Ovary (tissue), 9 donors: ENCODE measurements around the gene CYP46A1. TPM values are rescaled to one million over a fixed set of nuclear protein-coding genes. Genes with fewer than 3 reads are reported as not detected.

ENCODE experiments used
- DNase-seq, 5 donors: peaks; one replicate each; pipeline ENCODE4 v3.0.0-alpha.2; 2019 to 2020
- H3K27ac ChIP-seq, 2 donors: fragments of 200-600 bp; one replicate each; pipeline versions ENCODE4 v1.5.1 to v1.8.0; 2019 to 2022
- H3K27me3 ChIP-seq: fragments of 200-600 bp; one replicate; pipeline ENCODE4 v1.8.0; 2022
- H3K36me3 ChIP-seq: fragments of 200-600 bp; sonication (generic); one replicate; pipeline ENCODE4 v1.5.1; 2019
- H3K4me1 ChIP-seq: one replicate; pipeline ENCODE4 v1.8.1; 2013; ENCODE audit warnings: mild to moderate bottlenecking, moderate library complexity; ENCODE audit not compliant: insufficient read depth
- H3K4me3 ChIP-seq: fragments of 200-600 bp; sonication (generic); one replicate; pipeline ENCODE4 v1.5.1; 2017
- H3K9me3 ChIP-seq, 2 donors: fragments of 200-600 bp in 1 of 2; sonication (generic) in 1 of 2; one replicate each; pipeline versions ENCODE4 v1.5.1 to v1.8.1; 2013 to 2019; ENCODE audit warnings: mild to moderate bottlenecking in 1 of 2, moderate library complexity in 1 of 2
- CTCF ChIP-seq, 3 donors: fragments of 450-650 bp in 2 of 3; fragments of 200-600 bp in 1 of 3; IDR thresholded peaks; one replicate each; pipeline versions ENCODE4 v1.5.1 to v1.8.0; 2016 to 2022; ENCODE audit warnings: antibody characterized with exemption in 3 of 3, mild to moderate bottlenecking in 1 of 3
- EP300 ChIP-seq: sonication (generic); formaldehyde crosslinking; IDR thresholded peaks from one replicate; pipeline ENCODE4 v1.6.1; 2017; ENCODE audit warnings: antibody characterized with exemption
- POLR2A ChIP-seq: fragments of 450-650 bp; IDR thresholded peaks from one replicate; pipeline ENCODE4 v1.6.1; 2017; ENCODE audit warnings: antibody characterized with exemption, mild to moderate bottlenecking, moderate library complexity
- WGBS, 3 donors: extraction: QIAGEN DNeasy Blood & Tissue Kit in 1 of 3; methylation state at CpG; one replicate each; pipeline versions ENCODE4 v1.1.5 to v1.1.7; 2013 to 2017; 5-methylcytosine and 5-hydroxymethylcytosine counted together
- intact Hi-C, 4 donors: fragments of 100-400 bp; cut with DNase I; formaldehyde crosslinking; loops; one replicate each; pipeline versions ENCODE4 v1.11.0 to v1.15.1; 2022 to 2023
- polyA plus RNA-seq, 2 donors: library from polyadenylated mRNA; stranded (reverse); fragments of 200-250 nt in 1 of 2; fragments of 350-450 nt in 1 of 2; fragmentation: Illumina TruSeq in 1 of 2; extraction: RNeasy Lipid Tissue Mini Kit (QIAGEN cat#74804) in 1 of 2; gene quantifications; one replicate each; pipeline ENCODE4 v1.2.3, GENCODE V29; 2013 to 2014
- total RNA-seq, 7 donors: library from RNA; depleted of rRNA in 2 of 7; stranded (reverse); fragments of >200 nt in 2 of 7; fragmentation: NEBNext Ultra II Directional in 3 of 7; extraction: Animal tissue kit (Norgen Biotek cat#: 25700) in 3 of 7; gene quantifications; one replicate each; pipeline versions ENCODE4 v1.1.0 to v1.2.4, GENCODE V29; 2016 to 2023
- donor health status: DM: no; HTN: no; CAD: no; lungs with moderate emphysema.
- donor health status: DM: no; HTN: no; CAD: no.
- donor health status: Bipolar disorder and iron deficiency.
- donor health status: DM: yes; HTN: yes; CAD: no.
- donor health status: DM: no; HTN: no; CAD: no.
- donor health status: DM: yes; HTN: yes; CAD: no.

Gene CYP46A1
- total and polyA plus RNA-seq, 9 donors, result 0.48 to 4.9 (median 1.7) TPM

- Histone ChIP-seq H3K4me1 (no peaks in the 10 kb centered on the region), H3K27me3 (no peaks in the 10 kb centered on the region), H3K36me3 (no peaks in the 10 kb centered on the region), H3K4me3 (no peak overlapping the region), H3K27ac (no peak overlapping the region), H3K9me3 (no peaks in the 10 kb centered on the region)
- DNase-seq, result no peak
- 73 to 84% (median 76%) methylated on average over 11 of the region's 11 CpGs for WGBS, 3 donors
- TF ChIP-seq POLR2A (no peak), CTCF (IDR thresholded peaks at IDR 0.05) (no peak), EP300 (no peak)
- intact Hi-C loops, result no loop called here
Observed at GRCh38 chr14:99764222-99764706, 80.2 kb downstream of the CYP46A1 start.

DNA sequence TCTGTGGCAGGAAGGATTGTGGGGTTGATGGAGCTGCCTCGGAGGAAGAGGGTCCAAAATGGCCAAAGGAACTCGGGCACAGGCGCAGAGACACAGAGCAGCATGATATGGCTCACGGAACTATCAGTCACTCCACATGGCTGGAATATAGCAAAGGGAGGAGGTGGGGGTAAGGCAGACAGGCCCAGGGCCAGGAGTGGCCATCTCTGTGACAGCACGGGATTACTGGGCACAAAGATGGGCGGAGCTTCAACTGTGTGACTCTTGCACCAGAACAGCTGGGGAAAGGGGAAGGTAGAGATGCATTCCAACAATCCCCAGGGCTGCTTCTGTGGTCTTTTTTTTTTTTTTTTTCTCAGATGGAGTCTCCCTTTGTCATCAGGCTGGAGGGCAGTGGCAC lies 84.3 kb downstream of the CYP46A1 start:
- Histone ChIP-seq H3K36me3 (no peaks in the 10 kb centered on the region), H3K27me3 (no peaks in the 10 kb centered on the region), H3K27ac (no peak overlapping the region), H3K4me1 (no peaks in the 10 kb centered on the region), H3K9me3 (no peaks in the 10 kb centered on the region), H3K4me3 (no peak overlapping the region)
- DNase-seq, result no peak
- intact Hi-C loops, result no loop called here
- TF ChIP-seq EP300 (no peak), POLR2A (no peak), CTCF (IDR thresholded peaks at IDR 0.05) (no peak)
- 81 to 84% (median 83%) methylated on average over 6 of the region's 6 CpGs for WGBS, 3 donors

DNA sequence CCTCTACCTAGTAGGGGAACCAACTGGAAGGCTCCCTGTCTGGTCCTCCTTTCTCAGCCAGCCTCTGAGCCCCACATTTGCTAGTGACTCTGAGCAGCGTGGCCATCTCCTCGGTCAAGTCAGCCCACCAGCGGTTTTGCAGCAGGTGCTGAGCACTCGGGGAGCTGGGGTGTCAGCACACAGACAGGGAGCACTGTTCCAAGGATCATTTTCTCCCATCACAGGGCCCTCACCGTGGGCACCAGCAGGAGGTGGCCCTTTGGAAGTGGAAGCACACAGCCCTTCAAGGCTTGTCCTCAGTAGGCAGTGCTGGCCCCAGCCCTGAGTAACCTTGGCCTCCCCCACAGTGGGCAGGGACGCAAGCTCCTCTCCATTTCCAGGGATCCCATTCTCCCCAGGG lies 85.0 kb downstream of the CYP46A1 start:
- Histone ChIP-seq H3K4me1 (no peaks in the 10 kb centered on the region), H3K36me3 (no peaks in the 10 kb centered on the region), H3K9me3 (no peaks in the 10 kb centered on the region), H3K27ac (no peak overlapping the region), H3K4me3 (no peak overlapping the region), H3K27me3 (no peaks in the 10 kb centered on the region)
- DNase-seq, result no peak
- TF ChIP-seq EP300 (no peak), CTCF (IDR thresholded peaks at IDR 0.05) (no peak), POLR2A (no peak)
- 87 to 95% (median 91%) methylated on average over 6 of the region's 6 CpGs for WGBS, 3 donors
- intact Hi-C loops, result no loop called here

GRCh38 chr14:99769799-99770198 lies 85.7 kb downstream of the CYP46A1 start:
- Histone ChIP-seq H3K4me3 (no peak overlapping the region), H3K9me3 (no peaks in the 10 kb centered on the region), H3K27ac (no peak overlapping the region), H3K36me3 (no peaks in the 10 kb centered on the region), H3K27me3 (no peaks in the 10 kb centered on the region), H3K4me1 (no peaks in the 10 kb centered on the region)
- intact Hi-C loops, result no loop called here
- DNase-seq, result no peak
- TF ChIP-seq EP300, result no peak
- TF ChIP-seq CTCF (IDR thresholded peaks at IDR 0.05), result no peak
- TF ChIP-seq POLR2A, result no peak
- 81 to 83% (median 82%) methylated on average over 3 of the region's 3 CpGs for WGBS, 3 donors
